ENCODE measurements around the gene C22orf39.

GRCh38 chr22:19495562-19496323 is 48.2 kb upstream of the C22orf39 start:
- TF ChIP-seq CTCF (IDR thresholded peaks at IDR 0.05), result peak; percentile 43 to 48 (median 46)
- no peak for TF ChIP-seq POLR2A (IDR thresholded peaks at IDR 0.05)
